T-helper 1 cell (primary cell): ENCODE results near the gene GPR45.

Experiments
- DNase-seq, 5 donors: peaks; one replicate each; pipeline ENCODE4 v3.0.0-alpha.2; 2012 to 2020

Gene GPR45

GRCh38 chr2:105254531-105255210 lies 13.1 kb downstream of the GPR45 start:
- no peak for DNase-seq

GRCh38 chr2:105255979-105256378 lies 14.4 kb downstream of the GPR45 start:
- DNase-seq: no peak

- no peak for DNase-seq
These were observed 15.0 kb downstream of the GPR45 start for GRCh38 chr2:105256431-105257047.

- DNase-seq: no peak
These were observed 16.4 kb downstream of the GPR45 start for GRCh38 chr2:105257981-105258380.

GRCh38 chr2:105258835-105259350 lies 17.4 kb downstream of the GPR45 start:
- no peak for DNase-seq

- no peak for DNase-seq
These were observed 19.5 kb downstream of the GPR45 start for GRCh38 chr2:105261061-105261460.

- DNase-seq: no peak
These were observed 21.1 kb downstream of the GPR45 start for GRCh38 chr2:105262651-105263091.

- no peak for DNase-seq
These were observed 27.9 kb downstream of the GPR45 start for GRCh38 chr2:105269426-105269825.

- DNase-seq: no peak
These were observed 30.0 kb downstream of the GPR45 start for GRCh38 chr2:105271393-105272045.

- no peak for DNase-seq
These were observed 30.6 kb downstream of the GPR45 start for GRCh38 chr2:105272176-105272575.

GRCh38 chr2:105274046-105274445 lies 32.5 kb downstream of the GPR45 start:
- no peak for DNase-seq

GRCh38 chr2:105278654-105279053 lies 37.1 kb downstream of the GPR45 start:
- DNase-seq: no peak

GRCh38 chr2:105279126-105279525 lies 37.6 kb downstream of the GPR45 start:
- DNase-seq: no peak

- DNase-seq: no peak
These were observed 38.7 kb downstream of the GPR45 start for GRCh38 chr2:105280281-105280680.

GRCh38 chr2:105283532-105283931 lies 42.0 kb downstream of the GPR45 start:
- DNase-seq: no peak

- peak in 2 of 5 donors; percentile 8 to 32 for DNase-seq
These were observed 46.1 kb downstream of the GPR45 start for GRCh38 chr2:105287692-105288091.

GRCh38 chr2:105288133-105288532 lies 46.6 kb downstream of the GPR45 start:
- DNase-seq: no peak

GRCh38 chr2:105290981-105291660 lies 49.6 kb downstream of the GPR45 start:
- DNase-seq: no peak

GRCh38 chr2:105291981-105292380 lies 50.4 kb downstream of the GPR45 start:
- no peak for DNase-seq
